PC-9 (cell line): ENCODE measurements around the gene IL22RA2. TPM values are rescaled to one million over a fixed set of nuclear protein-coding genes. Genes with fewer than 3 reads are reported as not detected.
A peak's percentile ranks its signal among the peaks of the same experiment; 100 is the strongest.

Source experiments
- BruUV-seq: library from RNA; stranded (reverse); fragments of 400-500 nt; replicated peaks from 2 replicates; lab custom pipeline; 2021; lab: Mats Ljungman, UMichigan
- CTCF ChIA-PET: fragments of 300-600 bp; sonication (Branson Sonifier 250); formaldehyde crosslinking; loops from one replicate; lab custom pipeline; 2022; ENCODE audit warnings: antibody characterized with exemption; lab: Charles Lee
- POLR2A ChIA-PET: fragments of 300-600 bp; sonication (Branson Sonifier 250); formaldehyde crosslinking; loops from one replicate; lab custom pipeline; 2022; ENCODE audit warnings: antibody characterized with exemption; ENCODE audit not compliant: unreplicated experiment; lab: Charles Lee
- DNase-seq, 2 experiments: peaks; one replicate each; pipeline versions ENCODE4 v3.0.0 to v3.0.0-alpha.2; 2015 to 2022; ENCODE audit warnings: mixed read lengths in 1 of 2
- H2AFZ ChIP-seq: fragments of 200-600 bp; sonication (generic); 2 replicates; pipeline ENCODE4 v1.8.1; 2017; ENCODE audit warnings: antibody characterized with exemption
- H3F3A ChIP-seq: fragments of 200-600 bp; sonication (generic); 2 replicates; pipeline ENCODE4 v1.8.1; 2017; ENCODE audit warnings: antibody characterized with exemption, mild to moderate bottlenecking, low read depth; ENCODE audit not compliant: insufficient read depth
- H3K27ac ChIP-seq: fragments of 200-600 bp; sonication (generic); 2 replicates; pipeline ENCODE4 v1.6.1; 2016; ENCODE audit warnings: mixed run types
- H3K27me3 ChIP-seq: fragments of 200-600 bp; sonication (generic); 2 replicates; pipeline ENCODE4 v1.6.1; 2016; ENCODE audit warnings: low read depth, mixed run types; ENCODE audit not compliant: insufficient read depth
- H3K36me3 ChIP-seq: fragments of 200-600 bp; sonication (generic); 2 replicates; pipeline ENCODE4 v1.6.1; 2016; ENCODE audit warnings: low read depth, mixed run types
- H3K4me1 ChIP-seq: fragments of 200-600 bp; sonication (generic); replicated peaks from 2 replicates; pipeline ENCODE4 v1.6.1; 2016; ENCODE audit warnings: mixed run types; ENCODE audit not compliant: insufficient read depth
- H3K4me2 ChIP-seq: fragments of 200-600 bp; sonication (generic); 2 replicates; pipeline ENCODE4 v1.6.1; 2017; ENCODE audit warnings: mixed run types
- H3K4me3 ChIP-seq: fragments of 200-600 bp; sonication (generic); 2 replicates; pipeline ENCODE4 v1.6.1; 2016; ENCODE audit warnings: mixed run types
- H3K79me2 ChIP-seq: fragments of 200-600 bp; sonication (generic); 2 replicates; pipeline ENCODE4 v1.6.1; 2017; ENCODE audit warnings: low read depth, mixed run types
- H3K9me2 ChIP-seq: fragments of 200-600 bp; sonication (generic); 2 replicates; pipeline ENCODE4 v1.8.1; 2017; ENCODE audit warnings: mild to moderate bottlenecking; ENCODE audit not compliant: insufficient read depth
- H3K9me3 ChIP-seq: fragments of 200-600 bp; sonication (generic); 2 replicates; pipeline ENCODE4 v1.8.1; 2016; ENCODE audit warnings: low read depth; ENCODE audit not compliant: insufficient read depth
- H4K20me1 ChIP-seq: fragments of 200-600 bp; sonication (generic); 2 replicates; pipeline ENCODE4 v1.8.1; 2017; ENCODE audit not compliant: insufficient read depth
- CTCF ChIP-seq: fragments of 200-600 bp; sonication (generic); conservative IDR thresholded peaks from 2 replicates; pipeline ENCODE4 v1.6.1; 2017; ENCODE audit warnings: mixed run types, antibody characterized with exemption, mild to moderate bottlenecking, moderate library complexity
- EZH2 ChIP-seq: fragments of 200-600 bp; sonication (generic); IDR thresholded peaks from 2 replicates; pipeline ENCODE4 v1.8.0; 2017; ENCODE audit warnings: antibody characterized with exemption, low read depth
- intact Hi-C: fragments of 100-400 bp; cut with micrococcal nuclease; formaldehyde crosslinking; loops from one replicate; pipeline ENCODE4 v1.10.0; 2022; ENCODE audit not compliant: unreplicated experiment
- total RNA-seq: library from RNA; stranded (reverse); gene quantifications from 2 replicates; pipeline ENCODE4 v1.2.3, GENCODE V29; 2021

The IL22RA2 gene
- total RNA-seq, 1 experiment from 2014 or later: not detected

DNA sequence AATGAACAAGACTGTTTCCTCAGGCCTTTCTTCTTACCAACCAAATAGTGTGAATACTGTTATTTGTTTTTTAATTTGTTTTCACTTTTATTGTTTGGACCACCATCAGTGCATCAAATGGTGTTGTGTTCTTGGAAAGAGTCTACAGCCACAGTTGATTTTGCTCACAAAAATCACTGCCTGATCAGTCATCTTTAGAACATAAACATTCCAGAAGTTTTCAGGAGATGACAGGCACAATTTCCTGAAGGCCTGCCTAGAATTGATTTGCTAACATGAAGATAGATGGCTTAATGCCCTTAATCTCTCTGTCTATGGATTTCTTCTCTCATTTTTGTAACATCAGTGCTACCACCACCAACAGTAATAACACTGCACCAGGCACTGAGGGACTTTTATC, 13.5 kb downstream of the IL22RA2 start:
- H3K4me1 ChIP-seq: peaks cover 28% of the 10 kb centered on the region
- intact Hi-C loops: no loop called here
- ChIA-PET POLR2A (no interaction called here), CTCF (interaction anchor here (0.6 kb wide), 1 partner anchor 70 kb away, joined by 3 read pairs; no protein-coding TSS in a partner anchor)
- H3F3A ChIP-seq: peaks cover 18% of the 10 kb centered on the region; the same call in 1 of the 2 replicates
- H3K36me3 ChIP-seq: no peaks in the 10 kb centered on the region
- H4K20me1 ChIP-seq: no peaks in the 10 kb centered on the region
- H3K4me3 ChIP-seq: no peak overlapping the region
- H3K9me3 ChIP-seq: peaks cover 26% of the 10 kb centered on the region; the same call in 1 of the 2 replicates
- no peaks in the 10 kb centered on the region for H3K9me2 ChIP-seq
- H3K27ac ChIP-seq: no peak overlapping the region
- no peak for DNase-seq
- H3K27me3 ChIP-seq: no peaks in the 10 kb centered on the region
- no peak overlapping the region for H3K4me2 ChIP-seq
- no peak for TF ChIP-seq EZH2
- no peak for TF ChIP-seq CTCF
- H3K79me2 ChIP-seq: no peaks in the 10 kb centered on the region
- no peak overlapping the region for H2AFZ ChIP-seq
- no TSS peak for BruUV-seq

- H3K4me1 ChIP-seq: peaks cover 28% of the 10 kb centered on the region
- ChIA-PET CTCF (interaction anchor here (0.7 kb wide), 1 partner anchor 33 kb away, joined by 3 read pairs; no protein-coding TSS in a partner anchor), POLR2A (no interaction called here)
- no peak overlapping the region for H3K27ac ChIP-seq
- no peaks in the 10 kb centered on the region for H3K27me3 ChIP-seq
- no peak overlapping the region for H3K4me3 ChIP-seq
- H3K9me2 ChIP-seq: no peaks in the 10 kb centered on the region
- H3K9me3 ChIP-seq: 0 out of 2 replicates have a peak, but pooled peaks cover 8% of the 10 kb centered on the region
- intact Hi-C loops: no loop called here
- no peak overlapping the region for H2AFZ ChIP-seq
- H3K36me3 ChIP-seq: no peaks in the 10 kb centered on the region
- H3K4me2 ChIP-seq: no peak overlapping the region
- no TSS peak for BruUV-seq
- H4K20me1 ChIP-seq: no peaks in the 10 kb centered on the region
- TF ChIP-seq EZH2 (no peak), CTCF (no peak)
- H3K79me2 ChIP-seq: no peaks in the 10 kb centered on the region
- DNase-seq: no peak
- peaks cover 18% of the 10 kb centered on the region; the same call in 1 of the 2 replicates for H3F3A ChIP-seq
Measured at GRCh38 chr6:137157601-137158000, 15.8 kb downstream of the IL22RA2 start.

DNA sequence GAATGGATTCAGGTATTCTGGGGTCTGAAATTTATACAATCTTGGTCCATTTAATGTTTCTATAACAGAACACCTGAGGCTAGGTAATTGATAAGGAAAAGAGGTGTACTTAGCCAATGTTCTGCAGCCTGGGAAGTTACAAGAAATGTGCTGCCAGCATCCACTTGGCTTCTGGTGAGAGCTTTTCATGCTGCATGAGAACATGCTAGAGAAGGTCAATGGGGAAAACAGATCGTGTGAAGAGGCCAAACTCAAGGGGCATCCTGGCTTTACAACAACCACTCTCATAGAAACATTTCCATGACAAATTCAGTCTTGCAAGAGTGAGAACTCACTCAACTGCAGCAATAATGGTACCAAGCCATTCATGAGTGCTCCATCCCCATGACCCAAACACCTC, 16.8 kb downstream of the IL22RA2 start:
- Histone ChIP-seq H2AFZ (no peak overlapping the region), H3K9me2 (no peaks in the 10 kb centered on the region), H3K4me3 (no peak overlapping the region), H3K27ac (no peak overlapping the region), H3K4me2 (no peak overlapping the region), H3K36me3 (no peaks in the 10 kb centered on the region), H4K20me1 (no peaks in the 10 kb centered on the region), H3K79me2 (no peaks in the 10 kb centered on the region), H3K4me1 (peaks cover 26% of the 10 kb centered on the region), H3K27me3 (no peaks in the 10 kb centered on the region), H3F3A (peaks cover 18% of the 10 kb centered on the region; the same call in 1 of the 2 replicates), H3K9me3 (0 out of 2 replicates have a peak, but pooled peaks cover 8% of the 10 kb centered on the region)
- CTCF ChIA-PET: no interaction called here
- BruUV-seq: no TSS peak
- DNase-seq: no peak
- POLR2A ChIA-PET: no interaction called here
- intact Hi-C loops: no loop called here
- no peak for TF ChIP-seq EZH2

- peak overlapping the region; percentile 44 for H3K4me2 ChIP-seq
- DNase-seq: peak in 1 of 2 experiments; percentile 61
- H3K36me3 ChIP-seq: no peaks in the 10 kb centered on the region
- CTCF ChIA-PET: no interaction called here
- intact Hi-C loops: no loop called here
- peak overlapping the region; percentile 31; the same call in 1 of the 2 replicates for H3K27ac ChIP-seq
- POLR2A ChIA-PET: no interaction called here
- no peaks in the 10 kb centered on the region for H3K79me2 ChIP-seq
- no peak for TF ChIP-seq CTCF
- no peak for TF ChIP-seq EZH2
- peaks cover 18% of the 10 kb centered on the region for H3K4me1 ChIP-seq
- no peak overlapping the region for H3K4me3 ChIP-seq
- H4K20me1 ChIP-seq: no peaks in the 10 kb centered on the region
- 0 out of 2 replicates have a peak, but pooled peaks cover 3% of the 10 kb centered on the region for H3K9me3 ChIP-seq
- no peaks in the 10 kb centered on the region for H3K27me3 ChIP-seq
- H2AFZ ChIP-seq: peak overlapping the region; percentile 31; the same call in 1 of the 2 replicates
- no TSS peak for BruUV-seq
- H3F3A ChIP-seq: peaks cover 12% of the 10 kb centered on the region; the same call in 1 of the 2 replicates
- H3K9me2 ChIP-seq: no peaks in the 10 kb centered on the region
Measured at GRCh38 chr6:137155830-137156229, 17.6 kb downstream of the IL22RA2 start.
